ENCODE data around the gene TPGS2.
A peak's percentile ranks its signal among the peaks of the same experiment; 100 is the strongest.

Gene TPGS2

DNA sequence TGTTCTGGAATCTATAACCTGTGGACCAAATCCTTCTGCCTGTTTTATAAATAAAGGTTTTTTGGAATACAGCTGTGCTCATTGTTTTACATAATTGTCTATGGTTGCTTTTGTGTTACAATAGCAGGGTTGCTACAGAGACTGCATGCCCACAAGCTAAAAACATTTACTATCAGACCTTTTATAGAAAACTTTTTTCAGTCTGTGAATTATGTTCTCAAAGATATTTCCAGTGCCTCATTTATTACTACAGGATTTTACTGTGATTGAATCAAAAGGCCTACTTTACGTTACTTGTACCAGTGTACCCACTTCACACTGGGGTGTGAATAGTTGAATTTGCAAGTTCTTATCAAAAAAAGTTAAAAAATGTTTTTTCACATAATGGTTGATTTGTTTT lies 7.1 kb upstream of the TPGS2 start:
- H3K4me3 ChIP-seq (ENCODE audit: low read depth, low read length): no peak overlapping the region
- DNase-seq (ENCODE audit: low read depth): no peak
- TF ChIP-seq CTCF (conservative IDR thresholded peaks at IDR 0.05; ENCODE audit: low read depth, low read length): no peak

DNA sequence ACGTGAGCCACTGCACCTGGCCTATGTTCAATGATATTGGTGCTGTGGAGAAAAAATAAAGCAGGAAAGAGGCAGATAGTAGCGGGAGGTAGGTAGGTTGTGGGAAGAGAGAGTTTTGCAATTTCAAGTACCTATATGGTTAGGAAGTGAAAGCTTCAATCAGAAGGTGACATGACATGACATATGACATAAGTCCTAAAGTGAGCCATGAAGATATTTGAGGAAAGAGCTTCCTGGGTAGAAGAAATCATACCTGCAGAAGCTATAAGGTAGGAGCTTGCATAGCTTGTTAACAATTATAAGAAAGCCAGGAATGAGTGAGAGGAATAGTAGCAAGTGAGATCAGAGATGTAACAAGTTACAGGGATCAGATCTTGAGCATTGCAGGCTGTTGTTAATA lies 4.3 kb upstream of the TPGS2 start:
- DNase-seq (ENCODE audit: low read depth): no peak
- TF ChIP-seq CTCF (conservative IDR thresholded peaks at IDR 0.05; ENCODE audit: low read depth, low read length): no peak
- H3K4me3 ChIP-seq (ENCODE audit: low read depth, low read length): no peak overlapping the region

- DNase-seq (ENCODE audit: low read depth): no peak
- no peak overlapping the region for H3K4me3 ChIP-seq (ENCODE audit: low read depth, low read length)
- TF ChIP-seq CTCF (conservative IDR thresholded peaks at IDR 0.05; ENCODE audit: low read depth, low read length): no peak
Observed at GRCh38 chr18:36831139-36831538, 2.3 kb upstream of the TPGS2 start.

DNA sequence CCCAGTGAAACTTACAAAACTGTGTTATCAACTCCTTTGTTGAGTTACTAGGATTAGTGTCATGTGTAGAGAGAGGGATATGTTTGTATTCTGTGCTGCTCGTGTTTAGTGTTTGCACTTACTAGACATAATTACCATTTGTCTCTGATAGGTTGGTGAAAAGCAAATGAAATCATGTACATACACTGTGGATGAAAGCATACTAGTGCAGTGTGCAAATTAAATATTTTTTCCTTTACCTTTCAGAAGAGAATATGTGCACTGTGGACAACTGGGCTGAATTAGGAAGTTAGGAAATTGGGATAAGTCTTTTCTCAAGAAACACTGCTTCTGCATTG lies 1.3 kb upstream of the TPGS2 start:
- TF ChIP-seq CTCF (conservative IDR thresholded peaks at IDR 0.05; ENCODE audit: low read depth, low read length): no peak
- no peak for DNase-seq (ENCODE audit: low read depth)
- peak overlapping the region; percentile 100 for H3K4me3 ChIP-seq (ENCODE audit: low read depth, low read length)

DNA sequence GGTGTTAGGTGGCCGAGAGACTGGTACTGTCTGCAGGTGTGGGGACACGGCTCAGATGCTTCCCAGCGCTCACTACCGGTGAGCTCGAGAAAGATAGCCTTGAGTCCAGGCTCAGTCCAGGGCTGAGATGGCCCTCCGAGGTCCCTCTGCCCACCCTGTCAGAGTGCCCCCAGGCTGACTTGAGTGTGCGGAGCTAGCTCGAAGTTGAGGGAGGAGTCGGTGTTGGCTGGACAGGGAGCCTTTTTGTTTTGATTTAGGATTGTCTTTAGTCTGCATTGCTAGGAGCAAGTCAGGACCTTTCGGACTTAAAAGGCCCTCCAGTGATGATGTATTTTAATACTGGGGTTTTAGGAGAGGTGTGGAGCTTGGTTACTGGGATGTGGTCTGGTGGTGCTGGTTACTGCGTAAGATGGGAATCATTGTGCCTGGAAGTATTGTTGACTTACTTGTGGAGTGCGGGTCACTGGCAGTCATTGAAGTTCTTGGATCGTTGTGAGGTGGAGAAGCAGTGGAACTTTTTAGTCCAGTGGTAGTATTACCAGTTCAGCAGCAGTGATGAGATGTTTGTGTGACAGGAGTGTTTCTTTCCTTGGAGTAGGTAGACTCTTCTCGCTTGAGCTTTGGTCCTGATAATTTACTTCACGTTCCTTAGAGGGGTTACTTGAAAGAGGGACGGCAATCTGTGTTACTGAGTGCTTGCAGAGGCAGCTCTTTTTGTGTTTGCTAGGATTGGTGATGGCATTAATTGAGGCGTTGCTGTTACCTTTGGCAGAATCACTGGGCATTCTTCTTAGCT lies 758 bp upstream of the TPGS2 start:
- H3K4me3 ChIP-seq (ENCODE audit: low read depth, low read length): peak overlapping the region; percentile 100
- DNase-seq (ENCODE audit: low read depth): peak; percentile 39
- no peak for TF ChIP-seq CTCF (conservative IDR thresholded peaks at IDR 0.05; ENCODE audit: low read depth, low read length)

GRCh38 chr18:36828157-36828629 lies 609 bp downstream of the TPGS2 start:
- H3K4me3 ChIP-seq (ENCODE audit: low read depth, low read length): peak overlapping the region; percentile 100
- peak; percentile 79 for DNase-seq (ENCODE audit: low read depth)
- TF ChIP-seq CTCF (conservative IDR thresholded peaks at IDR 0.05; ENCODE audit: low read depth, low read length): no peak

DNA sequence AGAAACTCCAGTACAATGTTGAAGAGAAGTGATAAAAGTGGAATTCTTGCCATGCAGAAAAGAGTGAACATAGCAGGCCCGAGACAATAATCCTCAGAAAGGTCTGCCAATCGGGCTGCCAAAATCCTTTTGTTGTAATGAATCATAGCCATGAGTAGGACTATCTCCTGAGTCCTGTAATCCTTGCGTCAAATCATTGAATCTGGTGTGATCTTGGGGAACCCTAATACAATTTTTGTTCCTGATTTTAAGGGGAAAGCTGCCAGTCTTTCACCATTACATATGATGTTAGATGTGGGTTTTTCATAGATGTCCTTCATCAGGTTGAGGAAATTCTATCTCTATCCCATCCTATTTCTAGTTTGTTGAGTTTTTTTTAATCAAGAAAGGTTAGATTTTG lies 2.2 kb downstream of the TPGS2 start:
- H3K4me3 ChIP-seq (ENCODE audit: low read depth, low read length): no peak overlapping the region
- TF ChIP-seq CTCF (conservative IDR thresholded peaks at IDR 0.05; ENCODE audit: low read depth, low read length): no peak
- DNase-seq (ENCODE audit: low read depth): no peak
